Urinary bladder (tissue), 2 donors: Measurements from ENCODE around the gene ZFHX3. TPM values are rescaled to one million over a fixed set of nuclear protein-coding genes. Genes with fewer than 3 reads are reported as not detected.

ENCODE experiments used
- polyA plus RNA-seq: library from polyadenylated mRNA; stranded (reverse); fragments of 200-250 nt; gene quantifications from one replicate; pipeline ENCODE4 v1.2.3, GENCODE V29; 2013
- small RNA-seq: library from RNA; depleted of rRNA; stranded (forward); fragments of <200 nt; gene quantifications from one replicate; pipeline ENCODE3, GENCODE V24; 2014
- total RNA-seq: library from RNA; depleted of rRNA; stranded (reverse); fragments of >200 nt; gene quantifications from one replicate; pipeline ENCODE4 v1.2.3, GENCODE V29; 2014
- donor health status: healthy.

ZFHX3 gene
- total and polyA plus RNA-seq, 2 donors, result 11.8 to 19.4 TPM

Small RNA genes within 50 kb of the gene (small RNA-seq; reads per million reads assigned to genes)
- not detected for gene AC002044.1
- not detected for gene RNU7-71P
